GM13977 (cell line): ENCODE data around the gene CACNG3.

Source experiments
- DNase-seq: peaks from one replicate; pipeline ENCODE4 v3.0.0; 2012; ENCODE audit warnings: low spot score
- in situ Hi-C: fragments of 300-500 bp; cut with MboI; formaldehyde crosslinking; loops from one replicate; pipeline ENCODE4 v1.12.0; 2022; ENCODE audit warnings: low sequenced_read_pairs, low pct_unique_long_range_greater_than_20kb, mixed read lengths, inconsistent platforms; ENCODE audit not compliant: unreplicated experiment
- TF ChIP-seq, protein P1 (sequence below): IDR thresholded peaks from 2 replicates; pipeline ENCODE4 v1.5.1; 2012; ENCODE audit warnings: mild to moderate bottlenecking, control low read depth; ENCODE audit not compliant: insufficient read depth; ENCODE audit errors: extremely low read depth, missing control alignments

CACNG3 gene

GRCh38 chr16:24382762-24383407 lies 126.8 kb downstream of the CACNG3 start:
- no peak for DNase-seq
- TF ChIP-seq, protein P1, sequence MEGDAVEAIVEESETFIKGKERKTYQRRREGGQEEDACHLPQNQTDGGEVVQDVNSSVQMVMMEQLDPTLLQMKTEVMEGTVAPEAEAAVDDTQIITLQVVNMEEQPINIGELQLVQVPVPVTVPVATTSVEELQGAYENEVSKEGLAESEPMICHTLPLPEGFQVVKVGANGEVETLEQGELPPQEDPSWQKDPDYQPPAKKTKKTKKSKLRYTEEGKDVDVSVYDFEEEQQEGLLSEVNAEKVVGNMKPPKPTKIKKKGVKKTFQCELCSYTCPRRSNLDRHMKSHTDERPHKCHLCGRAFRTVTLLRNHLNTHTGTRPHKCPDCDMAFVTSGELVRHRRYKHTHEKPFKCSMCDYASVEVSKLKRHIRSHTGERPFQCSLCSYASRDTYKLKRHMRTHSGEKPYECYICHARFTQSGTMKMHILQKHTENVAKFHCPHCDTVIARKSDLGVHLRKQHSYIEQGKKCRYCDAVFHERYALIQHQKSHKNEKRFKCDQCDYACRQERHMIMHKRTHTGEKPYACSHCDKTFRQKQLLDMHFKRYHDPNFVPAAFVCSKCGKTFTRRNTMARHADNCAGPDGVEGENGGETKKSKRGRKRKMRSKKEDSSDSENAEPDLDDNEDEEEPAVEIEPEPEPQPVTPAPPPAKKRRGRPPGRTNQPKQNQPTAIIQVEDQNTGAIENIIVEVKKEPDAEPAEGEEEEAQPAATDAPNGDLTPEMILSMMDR, result no peak
- in situ Hi-C loops, result no loop called here

GRCh38 chr16:24394341-24394740 lies 138.2 kb downstream of the CACNG3 start:
- no peak for DNase-seq
- TF ChIP-seq, protein P1, result no peak
- in situ Hi-C loops, result no loop called here

DNA sequence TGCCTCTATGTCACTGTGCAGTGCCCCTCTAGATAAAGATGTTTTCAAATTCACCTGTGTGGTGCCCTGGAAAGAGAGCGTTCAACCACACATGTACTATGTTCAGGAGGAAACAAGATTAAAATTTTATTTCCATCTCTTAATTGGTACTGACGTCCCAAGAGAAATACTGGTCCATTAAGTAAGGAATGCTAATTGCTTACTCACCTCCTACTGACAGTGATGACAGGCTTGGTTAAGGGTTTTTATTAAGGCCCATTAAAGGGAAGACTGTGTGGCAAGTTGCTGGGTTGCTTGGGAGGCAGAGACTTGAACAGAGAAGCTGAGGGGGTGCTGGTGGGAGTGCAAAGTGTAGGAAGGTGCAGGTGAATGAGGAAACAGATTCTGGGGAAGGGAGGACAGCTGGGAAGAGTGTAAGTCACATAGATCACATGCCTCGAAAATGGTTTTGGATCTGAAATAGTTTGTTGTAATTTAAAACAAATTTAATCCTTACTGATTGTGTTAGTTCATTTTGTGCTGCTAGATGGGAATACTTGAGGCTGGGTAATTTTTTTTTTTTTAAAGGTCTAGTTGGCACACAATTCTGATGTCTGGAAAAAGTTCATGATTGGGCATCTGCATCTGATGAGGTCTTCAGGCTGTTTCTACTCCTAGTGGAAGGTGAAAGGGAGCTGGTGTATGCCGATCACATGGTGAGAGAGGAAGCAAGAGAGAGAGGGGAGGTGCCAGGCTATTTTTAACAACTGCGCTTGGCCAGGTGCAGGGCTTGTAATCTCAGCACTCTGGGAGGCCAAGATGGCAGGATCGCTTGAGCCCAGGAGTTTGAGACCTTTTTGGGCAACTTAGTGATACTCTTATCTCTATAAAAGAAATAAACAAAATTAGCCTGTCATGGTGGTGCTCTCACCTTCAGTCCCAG lies 140.5 kb downstream of the CACNG3 start:
- DNase-seq, result no peak
- in situ Hi-C loops, result no loop called here
- TF ChIP-seq, protein P1, result no peak

- no peak for DNase-seq
- in situ Hi-C loops, result no loop called here
- TF ChIP-seq, protein P1, result peak; percentile 42
Measured at GRCh38 chr16:24409045-24409444, 152.9 kb downstream of the CACNG3 start.
